Mesothelial cell of epicardium (in vitro differentiated cells): ENCODE measurements around the gene LAMC2. TPM values are rescaled to one million over a fixed set of nuclear protein-coding genes. Genes with fewer than 3 reads are reported as not detected.
"Not testable (repeated sequence)": the region's sequence is repeated elsewhere in the genome, so short reads cannot be mapped to it uniquely, and the experiment has no call there.

Experiments used
- DNase-seq, 2 experiments: peaks; one replicate each; pipeline ENCODE4 v3.0.0; 2021; ENCODE audit warnings: low spot score in 2 of 2; ENCODE audit not compliant: unreplicated experiment in 2 of 2
- H3K27ac Mint-ChIP-seq: 2 replicates; pipeline ENCODE4 v1.8.0; 2021; ENCODE audit warnings: mixed read lengths
- H3K27me3 Mint-ChIP-seq: 2 replicates; pipeline ENCODE4 v1.8.0; 2021; ENCODE audit warnings: low read depth, mixed read lengths
- H3K36me3 Mint-ChIP-seq: 2 replicates; pipeline ENCODE4 v1.8.0; 2021; ENCODE audit warnings: mixed read lengths
- H3K4me1 Mint-ChIP-seq: 2 replicates; pipeline ENCODE4 v1.8.0; 2021; ENCODE audit warnings: mixed read lengths
- H3K4me3 Mint-ChIP-seq: 2 replicates; pipeline ENCODE4 v1.8.0; 2021; ENCODE audit warnings: mild to moderate bottlenecking, moderate library complexity, mixed read lengths
- H3K9me3 Mint-ChIP-seq: 2 replicates; pipeline ENCODE4 v1.8.0; 2021; ENCODE audit warnings: mixed read lengths
- total RNA-seq: library from RNA; stranded (reverse); gene quantifications from 3 replicates; pipeline ENCODE4 v1.2.1, GENCODE V29; 2021
- TF ChIP-seq, protein P1 (sequence below): fragments of 200-600 bp; sonication (generic); IDR thresholded peaks from one replicate; pipeline ENCODE4 v1.5.0; 2021; ENCODE audit warnings: antibody characterized with exemption; ENCODE audit not compliant: unreplicated experiment

The LAMC2 gene
- total RNA-seq, 1 donor from 2014 or later: 10.4 TPM

DNA sequence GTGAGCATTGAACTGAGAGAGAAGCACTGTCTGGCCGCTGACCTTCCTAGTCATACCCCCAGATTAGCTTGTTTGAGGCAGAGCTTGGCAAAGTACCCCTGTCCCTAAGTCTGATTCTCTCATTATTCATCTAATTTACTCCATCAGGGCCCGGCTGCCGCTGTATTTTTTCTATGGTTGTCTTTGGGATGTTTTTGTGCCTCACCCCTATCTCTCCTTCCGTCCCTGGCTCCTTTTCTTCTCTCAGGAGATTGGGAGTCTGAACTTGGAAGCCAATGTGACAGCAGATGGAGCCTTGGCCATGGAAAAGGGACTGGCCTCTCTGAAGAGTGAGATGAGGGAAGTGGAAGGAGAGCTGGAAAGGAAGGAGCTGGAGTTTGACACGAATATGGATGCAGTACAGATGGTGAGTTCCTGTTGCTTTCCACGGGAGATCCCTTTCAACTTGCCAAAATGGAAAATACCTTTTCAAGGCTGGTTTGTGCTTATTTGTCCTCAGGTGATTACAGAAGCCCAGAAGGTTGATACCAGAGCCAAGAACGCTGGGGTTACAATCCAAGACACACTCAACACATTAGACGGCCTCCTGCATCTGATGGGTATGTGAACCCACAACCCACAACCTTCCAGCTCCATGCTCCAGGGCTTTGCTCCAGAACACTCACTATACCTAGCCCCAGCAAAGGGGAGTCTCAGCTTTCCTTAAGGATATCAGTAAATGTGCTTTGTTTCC, 53.9 kb downstream of the LAMC2 start:
- TF ChIP-seq, protein P1, sequence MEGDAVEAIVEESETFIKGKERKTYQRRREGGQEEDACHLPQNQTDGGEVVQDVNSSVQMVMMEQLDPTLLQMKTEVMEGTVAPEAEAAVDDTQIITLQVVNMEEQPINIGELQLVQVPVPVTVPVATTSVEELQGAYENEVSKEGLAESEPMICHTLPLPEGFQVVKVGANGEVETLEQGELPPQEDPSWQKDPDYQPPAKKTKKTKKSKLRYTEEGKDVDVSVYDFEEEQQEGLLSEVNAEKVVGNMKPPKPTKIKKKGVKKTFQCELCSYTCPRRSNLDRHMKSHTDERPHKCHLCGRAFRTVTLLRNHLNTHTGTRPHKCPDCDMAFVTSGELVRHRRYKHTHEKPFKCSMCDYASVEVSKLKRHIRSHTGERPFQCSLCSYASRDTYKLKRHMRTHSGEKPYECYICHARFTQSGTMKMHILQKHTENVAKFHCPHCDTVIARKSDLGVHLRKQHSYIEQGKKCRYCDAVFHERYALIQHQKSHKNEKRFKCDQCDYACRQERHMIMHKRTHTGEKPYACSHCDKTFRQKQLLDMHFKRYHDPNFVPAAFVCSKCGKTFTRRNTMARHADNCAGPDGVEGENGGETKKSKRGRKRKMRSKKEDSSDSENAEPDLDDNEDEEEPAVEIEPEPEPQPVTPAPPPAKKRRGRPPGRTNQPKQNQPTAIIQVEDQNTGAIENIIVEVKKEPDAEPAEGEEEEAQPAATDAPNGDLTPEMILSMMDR: no peak
- no peaks in the 10 kb centered on the region for H3K9me3 Mint-ChIP-seq
- no peak overlapping the region for H3K27ac Mint-ChIP-seq
- peaks cover 11% of the 10 kb centered on the region for H3K4me1 Mint-ChIP-seq
- no peak overlapping the region for H3K4me3 Mint-ChIP-seq
- DNase-seq: no peak
- no peaks in the 10 kb centered on the region for H3K27me3 Mint-ChIP-seq
- H3K36me3 Mint-ChIP-seq: peaks cover 5% of the 10 kb centered on the region

DNA sequence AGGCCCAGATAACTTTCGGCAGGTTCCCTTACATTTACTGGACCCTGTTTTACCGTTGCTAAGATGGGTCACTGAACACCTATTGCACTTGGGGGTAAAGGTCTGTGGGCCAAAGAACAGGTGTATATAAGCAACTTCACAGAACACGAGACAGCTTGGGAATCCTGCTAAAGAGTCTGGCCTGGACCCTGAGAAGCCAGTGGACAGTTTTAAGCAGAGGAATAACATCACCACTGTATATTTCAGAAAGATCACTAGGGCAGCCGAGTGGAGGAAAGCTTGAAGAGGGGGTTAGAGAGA, 54.4 kb downstream of the LAMC2 start:
- peaks cover 5% of the 10 kb centered on the region for H3K36me3 Mint-ChIP-seq
- no peaks in the 10 kb centered on the region for H3K27me3 Mint-ChIP-seq
- peaks cover 5% of the 10 kb centered on the region for H3K4me1 Mint-ChIP-seq
- DNase-seq: no peak
- H3K9me3 Mint-ChIP-seq: no peaks in the 10 kb centered on the region
- TF ChIP-seq, protein P1: no peak
- no peak overlapping the region for H3K4me3 Mint-ChIP-seq
- no peak overlapping the region for H3K27ac Mint-ChIP-seq

DNA sequence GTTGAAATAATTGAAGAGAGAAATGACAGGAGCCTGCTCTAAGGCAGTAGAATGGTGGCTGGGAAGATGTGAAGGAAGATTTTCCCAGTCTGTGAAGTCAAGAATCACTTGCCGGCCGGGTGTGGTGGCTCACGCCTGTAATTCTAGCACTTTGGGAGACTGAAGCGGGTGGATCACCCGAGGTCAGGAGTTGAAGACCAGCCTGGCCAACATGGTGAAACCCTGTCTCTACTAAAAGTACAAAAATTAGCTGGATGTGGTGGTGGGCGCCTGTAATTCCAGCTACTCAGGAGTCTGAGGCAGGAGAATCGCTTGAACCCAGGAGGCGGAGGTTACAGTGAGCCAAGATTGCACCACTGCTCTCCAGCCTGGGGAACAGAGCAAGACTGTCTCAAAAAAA, 54.8 kb downstream of the LAMC2 start:
- not testable (repeated sequence) for H3K9me3 Mint-ChIP-seq, H3K4me3 Mint-ChIP-seq, DNase-seq, H3K27ac Mint-ChIP-seq, H3K27me3 Mint-ChIP-seq, H3K36me3 Mint-ChIP-seq, H3K4me1 Mint-ChIP-seq

DNA sequence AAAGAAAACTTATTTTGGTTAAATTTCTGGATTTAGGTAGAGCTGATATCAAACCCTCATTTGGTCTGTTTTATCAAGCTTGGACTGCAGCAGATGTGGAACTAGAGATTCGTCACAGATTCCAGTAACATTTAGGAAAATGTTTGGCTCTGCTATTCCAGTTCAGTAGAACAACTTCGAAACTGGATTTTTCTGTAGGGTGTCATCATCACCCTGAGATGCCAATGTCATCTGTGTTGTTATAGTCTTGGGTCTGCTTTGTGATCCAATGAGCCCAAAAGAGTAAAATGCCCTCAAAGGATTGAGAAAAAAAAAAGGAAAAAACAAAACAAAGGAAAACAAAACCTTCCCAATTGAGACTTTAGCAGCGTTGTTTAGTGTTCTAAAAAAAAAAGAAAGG, 55.4 kb downstream of the LAMC2 start:
- H3K36me3 Mint-ChIP-seq: peaks cover 5% of the 10 kb centered on the region
- no peak for DNase-seq
- TF ChIP-seq, protein P1: no peak
- H3K27me3 Mint-ChIP-seq: no peaks in the 10 kb centered on the region
- H3K4me1 Mint-ChIP-seq: no peaks in the 10 kb centered on the region
- no peak overlapping the region for H3K4me3 Mint-ChIP-seq
- no peaks in the 10 kb centered on the region for H3K9me3 Mint-ChIP-seq
- no peak overlapping the region for H3K27ac Mint-ChIP-seq

DNA sequence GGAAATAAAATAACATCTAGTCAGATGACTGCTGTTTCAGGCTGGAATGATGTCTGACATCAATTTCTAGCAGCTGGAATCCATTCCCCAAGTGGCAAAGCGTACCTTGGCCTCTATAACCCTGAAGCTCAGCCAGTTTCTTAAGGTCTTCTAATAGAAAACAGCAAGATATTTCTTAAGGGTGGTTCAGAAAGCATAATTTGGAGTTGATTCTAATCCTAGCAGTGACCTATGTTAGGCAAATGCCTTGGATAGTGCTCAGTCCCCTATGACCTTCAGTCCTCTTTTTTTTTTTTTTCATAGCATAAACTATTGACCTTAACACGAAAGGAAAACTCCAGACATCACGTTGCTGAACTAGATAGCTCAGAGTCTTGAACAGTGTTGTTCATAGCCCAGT, 56.5 kb downstream of the LAMC2 start:
- Mint-ChIP-seq H3K4me3 (no peak overlapping the region), H3K27me3 (no peaks in the 10 kb centered on the region), H3K4me1 (no peaks in the 10 kb centered on the region), H3K27ac (no peak overlapping the region), H3K9me3 (no peaks in the 10 kb centered on the region), H3K36me3 (peaks cover 5% of the 10 kb centered on the region)
- TF ChIP-seq, protein P1: no peak
- DNase-seq: no peak

DNA sequence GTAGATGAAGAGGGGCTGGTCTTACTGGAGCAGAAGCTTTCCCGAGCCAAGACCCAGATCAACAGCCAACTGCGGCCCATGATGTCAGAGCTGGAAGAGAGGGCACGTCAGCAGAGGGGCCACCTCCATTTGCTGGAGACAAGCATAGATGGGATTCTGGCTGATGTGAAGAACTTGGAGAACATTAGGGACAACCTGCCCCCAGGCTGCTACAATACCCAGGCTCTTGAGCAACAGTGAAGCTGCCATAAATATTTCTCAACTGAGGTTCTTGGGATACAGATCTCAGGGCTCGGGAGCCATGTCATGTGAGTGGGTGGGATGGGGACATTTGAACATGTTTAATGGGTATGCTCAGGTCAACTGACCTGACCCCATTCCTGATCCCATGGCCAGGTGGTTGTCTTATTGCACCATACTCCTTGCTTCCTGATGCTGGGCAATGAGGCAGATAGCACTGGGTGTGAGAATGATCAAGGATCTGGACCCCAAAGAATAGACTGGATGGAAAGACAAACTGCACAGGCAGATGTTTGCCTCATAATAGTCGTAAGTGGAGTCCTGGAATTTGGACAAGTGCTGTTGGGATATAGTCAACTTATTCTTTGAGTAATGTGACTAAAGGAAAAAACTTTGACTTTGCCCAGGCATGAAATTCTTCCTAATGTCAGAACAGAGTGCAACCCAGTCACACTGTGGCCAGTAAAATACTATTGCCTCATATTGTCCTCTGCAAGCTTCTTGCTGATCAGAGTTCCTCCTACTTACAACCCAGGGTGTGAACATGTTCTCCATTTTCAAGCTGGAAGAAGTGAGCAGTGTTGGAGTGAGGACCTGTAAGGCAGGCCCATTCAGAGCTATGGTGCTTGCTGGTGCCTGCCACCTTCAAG, 57.3 kb downstream of the LAMC2 start:
- Mint-ChIP-seq H3K27ac (no peak overlapping the region), H3K9me3 (no peaks in the 10 kb centered on the region), H3K36me3 (peaks cover 5% of the 10 kb centered on the region), H3K27me3 (no peaks in the 10 kb centered on the region), H3K4me1 (no peaks in the 10 kb centered on the region), H3K4me3 (no peak overlapping the region)
- TF ChIP-seq, protein P1: no peak
- no peak for DNase-seq
